SU-DHL-6 (cell line): ENCODE data around the gene CEL.

Source experiments
- EZH2phosphoT487 ChIP-seq: fragments of 200-600 bp; sonication (generic), shearing (Covaris generic); conservative IDR thresholded peaks from 2 replicates; pipeline ENCODE4 v1.6.1; 2018; ENCODE audit warnings: mild to moderate bottlenecking, antibody characterized with exemption, low read length, moderate library complexity, mixed read lengths
- TF ChIP-seq, protein P1 (sequence below): fragments of 200-600 bp; sonication (generic); IDR thresholded peaks from one replicate; pipeline ENCODE4 v1.5.1; 2017; ENCODE audit warnings: antibody characterized with exemption, mild to moderate bottlenecking, low read length, moderate library complexity; ENCODE audit not compliant: insufficient read depth, poor library complexity, severe bottlenecking

GRCh38 chr9:133109931-133110650 is 48.3 kb downstream of the CEL start:
- TF ChIP-seq EZH2phosphoT487, result no peak
- TF ChIP-seq, protein P1, sequence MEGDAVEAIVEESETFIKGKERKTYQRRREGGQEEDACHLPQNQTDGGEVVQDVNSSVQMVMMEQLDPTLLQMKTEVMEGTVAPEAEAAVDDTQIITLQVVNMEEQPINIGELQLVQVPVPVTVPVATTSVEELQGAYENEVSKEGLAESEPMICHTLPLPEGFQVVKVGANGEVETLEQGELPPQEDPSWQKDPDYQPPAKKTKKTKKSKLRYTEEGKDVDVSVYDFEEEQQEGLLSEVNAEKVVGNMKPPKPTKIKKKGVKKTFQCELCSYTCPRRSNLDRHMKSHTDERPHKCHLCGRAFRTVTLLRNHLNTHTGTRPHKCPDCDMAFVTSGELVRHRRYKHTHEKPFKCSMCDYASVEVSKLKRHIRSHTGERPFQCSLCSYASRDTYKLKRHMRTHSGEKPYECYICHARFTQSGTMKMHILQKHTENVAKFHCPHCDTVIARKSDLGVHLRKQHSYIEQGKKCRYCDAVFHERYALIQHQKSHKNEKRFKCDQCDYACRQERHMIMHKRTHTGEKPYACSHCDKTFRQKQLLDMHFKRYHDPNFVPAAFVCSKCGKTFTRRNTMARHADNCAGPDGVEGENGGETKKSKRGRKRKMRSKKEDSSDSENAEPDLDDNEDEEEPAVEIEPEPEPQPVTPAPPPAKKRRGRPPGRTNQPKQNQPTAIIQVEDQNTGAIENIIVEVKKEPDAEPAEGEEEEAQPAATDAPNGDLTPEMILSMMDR, result no peak
